Measurements from ENCODE around the gene RALGAPA1.

DNA sequence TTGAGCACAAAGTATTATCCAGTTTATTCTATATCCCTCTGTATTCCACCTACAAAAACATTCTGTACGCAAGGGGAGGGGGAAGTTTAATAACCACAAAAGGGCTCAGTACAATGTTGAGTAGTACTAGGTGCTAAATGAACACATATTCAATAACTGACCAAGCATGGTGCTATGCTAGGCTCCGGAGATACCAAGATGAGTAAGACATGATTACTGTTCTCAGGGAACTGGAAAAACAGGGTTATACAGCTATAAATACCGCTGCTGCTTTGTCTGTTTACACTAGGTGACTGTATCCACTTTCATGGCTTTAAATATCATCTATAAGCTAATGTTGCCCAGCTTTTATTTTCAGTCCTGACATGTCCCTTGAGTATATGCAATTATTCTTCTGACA is 139.3 kb downstream of the RALGAPA1 start:
- TF ChIP-seq, protein P1, sequence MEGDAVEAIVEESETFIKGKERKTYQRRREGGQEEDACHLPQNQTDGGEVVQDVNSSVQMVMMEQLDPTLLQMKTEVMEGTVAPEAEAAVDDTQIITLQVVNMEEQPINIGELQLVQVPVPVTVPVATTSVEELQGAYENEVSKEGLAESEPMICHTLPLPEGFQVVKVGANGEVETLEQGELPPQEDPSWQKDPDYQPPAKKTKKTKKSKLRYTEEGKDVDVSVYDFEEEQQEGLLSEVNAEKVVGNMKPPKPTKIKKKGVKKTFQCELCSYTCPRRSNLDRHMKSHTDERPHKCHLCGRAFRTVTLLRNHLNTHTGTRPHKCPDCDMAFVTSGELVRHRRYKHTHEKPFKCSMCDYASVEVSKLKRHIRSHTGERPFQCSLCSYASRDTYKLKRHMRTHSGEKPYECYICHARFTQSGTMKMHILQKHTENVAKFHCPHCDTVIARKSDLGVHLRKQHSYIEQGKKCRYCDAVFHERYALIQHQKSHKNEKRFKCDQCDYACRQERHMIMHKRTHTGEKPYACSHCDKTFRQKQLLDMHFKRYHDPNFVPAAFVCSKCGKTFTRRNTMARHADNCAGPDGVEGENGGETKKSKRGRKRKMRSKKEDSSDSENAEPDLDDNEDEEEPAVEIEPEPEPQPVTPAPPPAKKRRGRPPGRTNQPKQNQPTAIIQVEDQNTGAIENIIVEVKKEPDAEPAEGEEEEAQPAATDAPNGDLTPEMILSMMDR (IDR thresholded peaks at IDR 0.05) = no peak
- no peak for TF ChIP-seq POLR2A (IDR thresholded peaks at IDR 0.05)
